SU-DHL-6 (cell line): ENCODE results near the gene ATP8A1.

Experiments used
- CTCF ChIP-seq: fragments of 200-600 bp; sonication (generic); IDR thresholded peaks from one replicate; pipeline ENCODE4 v1.5.1; 2017; ENCODE audit warnings: antibody characterized with exemption, mild to moderate bottlenecking, low read length, moderate library complexity; ENCODE audit not compliant: insufficient read depth, poor library complexity, severe bottlenecking
- EZH2phosphoT487 ChIP-seq: fragments of 200-600 bp; sonication (generic), shearing (Covaris generic); conservative IDR thresholded peaks from 2 replicates; pipeline ENCODE4 v1.6.1; 2018; ENCODE audit warnings: mild to moderate bottlenecking, antibody characterized with exemption, low read length, moderate library complexity, mixed read lengths

- no peak for TF ChIP-seq CTCF
- no peak for TF ChIP-seq EZH2phosphoT487
These were observed 167.8 kb downstream of the ATP8A1 start for GRCh38 chr4:42489095-42489494.
